Caki2 (cell line): ENCODE data around the gene NACA. TPM values are rescaled to one million over a fixed set of nuclear protein-coding genes. Genes with fewer than 3 reads are reported as not detected.
"Not testable (repeated sequence)": the region's sequence is repeated elsewhere in the genome, so short reads cannot be mapped to it uniquely, and the experiment has no call there.

ENCODE experiments used
- DNase-seq: peaks from one replicate; pipeline ENCODE4 v3.0.0-alpha.2; 2015; ENCODE audit warnings: low read depth
- in situ Hi-C: cut with HindIII; loops from 2 replicates; pipeline ENCODE4 v1.10.0; 2016; ENCODE audit warnings: low sequenced_read_pairs, low pct_unique_long_range_greater_than_20kb, mixed read lengths
- total RNA-seq: library from RNA; depleted of rRNA; stranded (reverse); fragments of >200 nt; shearing (Covaris generic); gene quantifications from 2 replicates; pipeline ENCODE4 v1.2.3, GENCODE V29; 2014; ENCODE audit warnings: low replicate concordance

NACA gene
- total RNA-seq, 1 experiment from 2014 or later, result 1,884 TPM

GRCh38 chr12:56728139-56728861 lies 3.2 kb upstream of the NACA start:
- DNase-seq, result no peak
- in situ Hi-C loops, result no loop called here

GRCh38 chr12:56726196-56726675 lies 1.1 kb upstream of the NACA start:
- in situ Hi-C loops, DNase-seq: not testable (repeated sequence)

GRCh38 chr12:56725723-56726102 lies 614 bp upstream of the NACA start:
- in situ Hi-C loops, result no loop called here
- no peak for DNase-seq

- DNase-seq, result no peak
- in situ Hi-C loops, result no loop called here
Observed at GRCh38 chr12:56724701-56724971, 463 bp downstream of the NACA start.

GRCh38 chr12:56723889-56724700 lies 1.0 kb downstream of the NACA start:
- in situ Hi-C loops, result no loop called here
- DNase-seq, result peak; percentile 30

- no peak for DNase-seq
- in situ Hi-C loops, result no loop called here
Observed at GRCh38 chr12:56723352-56723751, 1.7 kb downstream of the NACA start.

- in situ Hi-C loops, result no loop called here
- DNase-seq, result no peak
Observed at GRCh38 chr12:56722832-56723231, 2.3 kb downstream of the NACA start.

GRCh38 chr12:56721721-56722120 lies 3.4 kb downstream of the NACA start:
- in situ Hi-C loops, result no loop called here

GRCh38 chr12:56721216-56721615 lies 3.9 kb downstream of the NACA start:
- in situ Hi-C loops, result no loop called here
- no peak for DNase-seq

More at GRCh38 chr12:56721721-56722120, 3.4 kb downstream of the NACA start:
- DNase-seq, result no peak

GRCh38 chr12:56720731-56721151 lies 4.4 kb downstream of the NACA start:
- in situ Hi-C loops, result no loop called here
- DNase-seq, result no peak

GRCh38 chr12:56719056-56719455 lies 6.0 kb downstream of the NACA start:
- in situ Hi-C loops, result no loop called here
- DNase-seq, result no peak

- in situ Hi-C loops, result no loop called here
- DNase-seq, result no peak
Observed at GRCh38 chr12:56718636-56719035, 6.5 kb downstream of the NACA start.

GRCh38 chr12:56718149-56718548 lies 7.0 kb downstream of the NACA start:
- in situ Hi-C loops, result no loop called here
- DNase-seq, result no peak

GRCh38 chr12:56716933-56717880 lies 7.9 kb downstream of the NACA start:
- in situ Hi-C loops, result no loop called here
- no peak for DNase-seq

- no peak for DNase-seq
- in situ Hi-C loops, result no loop called here
Observed at GRCh38 chr12:56716458-56716857, 8.6 kb downstream of the NACA start.

GRCh38 chr12:56715798-56716197 lies 9.3 kb downstream of the NACA start:
- DNase-seq, result no peak
- in situ Hi-C loops, result no loop called here

- DNase-seq, result no peak
- in situ Hi-C loops, result no loop called here
Observed at GRCh38 chr12:56714431-56714929, 10.6 kb downstream of the NACA start.

- in situ Hi-C loops, result no loop called here
- DNase-seq, result no peak
Observed at GRCh38 chr12:56713345-56713744, 11.8 kb downstream of the NACA start.
